C4-2B (cell line): Measurements from ENCODE around the gene CSNK1D.

ENCODE experiments used
- CTCF ChIP-seq: fragments of 450-650 bp; conservative IDR thresholded peaks from 2 replicates; pipeline ENCODE4 v1.5.1; 2017; ENCODE audit warnings: mild to moderate bottlenecking
- ZFX ChIP-seq: fragments of 450-650 bp; IDR thresholded peaks from 2 replicates; pipeline ENCODE4 v1.6.1; 2017

- no peak for TF ChIP-seq CTCF
- TF ChIP-seq ZFX: no peak
Observed at GRCh38 chr17:82255402-82255972, 18.0 kb downstream of the CSNK1D start.
